Liver (tissue), 9 donors: Measurements from ENCODE around the gene SLX4IP. TPM values are rescaled to one million over a fixed set of nuclear protein-coding genes. Genes with fewer than 3 reads are reported as not detected.

Experiments
- DNase-seq: peaks from one replicate; pipeline ENCODE4 v3.0.0-alpha.2; 2017; ENCODE audit warnings: low spot score
- H3K27ac ChIP-seq, 2 donors: one replicate each; pipeline ENCODE4 v1.7.0; 2013; ENCODE audit warnings: inconsistent platforms in 2 of 2, low read length in 2 of 2, control low read depth in 1 of 2, low read depth in 1 of 2, mild to moderate bottlenecking in 1 of 2
- H3K27me3 ChIP-seq, 4 donors: one replicate each; pipeline versions ENCODE4 v1.6.1 to v1.7.0; 2013; ENCODE audit warnings: low read length in 3 of 4, inconsistent platforms in 1 of 4, mild to moderate bottlenecking in 1 of 4, moderate library complexity in 1 of 4; ENCODE audit not compliant: control insufficient read depth in 4 of 4, insufficient read depth in 4 of 4
- H3K36me3 ChIP-seq, 4 donors: one replicate each; pipeline versions ENCODE4 v1.6.1 to v1.7.0; 2013; ENCODE audit warnings: low read length in 3 of 4, mild to moderate bottlenecking in 3 of 4, low read depth in 1 of 4, moderate library complexity in 1 of 4; ENCODE audit not compliant: control insufficient read depth in 4 of 4, insufficient read depth in 3 of 4
- H3K4me1 ChIP-seq, 4 donors: one replicate each; pipeline versions ENCODE4 v1.6.1 to v1.7.0; 2013; ENCODE audit warnings: low read length in 3 of 4, mild to moderate bottlenecking in 3 of 4, moderate library complexity in 1 of 4; ENCODE audit not compliant: control insufficient read depth in 4 of 4, insufficient read depth in 4 of 4
- H3K4me3 ChIP-seq, 3 donors: one replicate each; pipeline versions ENCODE4 v1.6.1 to v1.7.0; 2013; ENCODE audit warnings: low read length in 3 of 3, control low read depth in 1 of 3, low read depth in 1 of 3, mild to moderate bottlenecking in 1 of 3
- H3K9ac ChIP-seq, 2 donors: one replicate each; pipeline ENCODE4 v1.7.0; 2013; ENCODE audit warnings: low read length in 2 of 2, mild to moderate bottlenecking in 2 of 2, moderate library complexity in 2 of 2, control low read depth in 1 of 2, low read depth in 1 of 2
- H3K9me3 ChIP-seq, 4 donors: one replicate each; pipeline versions ENCODE4 v1.6.1 to v1.7.0; 2013; ENCODE audit warnings: low read length in 3 of 4; ENCODE audit not compliant: control insufficient read depth in 4 of 4
- EGR1 ChIP-seq, 2 donors: IDR thresholded peaks; 2 replicates each; pipeline ENCODE4 v1.6.1; 2016 to 2018; ENCODE audit warnings: antibody characterized with exemption in 2 of 2, low read depth in 2 of 2
- FOXA1 ChIP-seq: IDR thresholded peaks from 2 replicates; pipeline ENCODE4 v1.6.1; 2016; ENCODE audit warnings: antibody characterized with exemption
- GABPA ChIP-seq, 2 donors: IDR thresholded peaks in 1 of 2; conservative IDR thresholded peaks in 1 of 2; 2 replicates each; pipeline ENCODE4 v1.6.1; 2016; ENCODE audit warnings: antibody characterized with exemption in 2 of 2, mild to moderate bottlenecking in 1 of 2, moderate library complexity in 1 of 2
- HNF4A ChIP-seq, 2 donors: conservative IDR thresholded peaks; 2 replicates each; pipeline ENCODE4 v1.6.1; 2016; ENCODE audit warnings: antibody characterized with exemption in 2 of 2, mild to moderate bottlenecking in 2 of 2
- HNF4G ChIP-seq: IDR thresholded peaks from 2 replicates; pipeline ENCODE4 v1.6.1; 2016; ENCODE audit warnings: antibody characterized with exemption
- JUND ChIP-seq, 2 donors: IDR thresholded peaks; 2 replicates each; pipeline ENCODE4 v1.6.1; 2016; ENCODE audit warnings: antibody characterized with exemption in 2 of 2
- NR2F2 ChIP-seq: IDR thresholded peaks from 2 replicates; pipeline ENCODE4 v1.6.1; 2016; ENCODE audit warnings: antibody characterized with exemption
- RAD21 ChIP-seq, 2 donors: IDR thresholded peaks; 2 replicates each; pipeline ENCODE4 v1.6.1; 2016; ENCODE audit warnings: antibody characterized with exemption in 2 of 2, mild to moderate bottlenecking in 2 of 2
- RXRA ChIP-seq, 2 donors: IDR thresholded peaks; 2 replicates each; pipeline ENCODE4 v1.6.1; 2017 to 2018; ENCODE audit warnings: antibody characterized with exemption in 2 of 2, mild to moderate bottlenecking in 1 of 2
- SP1 ChIP-seq: IDR thresholded peaks from 2 replicates; pipeline ENCODE4 v1.6.1; 2018; ENCODE audit warnings: antibody characterized with exemption, mild to moderate bottlenecking
- TAF1 ChIP-seq: conservative IDR thresholded peaks from 2 replicates; pipeline ENCODE4 v1.6.1; 2016; ENCODE audit warnings: antibody characterized with exemption, mild to moderate bottlenecking
- YY1 ChIP-seq: IDR thresholded peaks from 2 replicates; pipeline ENCODE4 v1.6.1; 2016; ENCODE audit warnings: antibody characterized with exemption, mild to moderate bottlenecking
- whole genome bisulfite sequencing: extraction: QIAGEN DNeasy Blood & Tissue Kit; methylation state at CpG from one replicate; pipeline ENCODE4 v1.1.7; 2013; 5-methylcytosine and 5-hydroxymethylcytosine counted together
- polyA plus RNA-seq, 2 donors: library from polyadenylated mRNA; stranded (reverse) in 1 of 2; unstranded in 1 of 2; fragments of 200-250 nt in 1 of 2; fragments of >200 nt in 1 of 2; fragmentation: Nextera tagmentation in 1 of 2; extraction: Ambion mirVana in 1 of 2; gene quantifications; one replicate each; pipeline versions ENCODE4 v1.2.1 to v1.2.3, GENCODE V29; 2013 to 2015
- total RNA-seq, 2 donors: library from RNA; depleted of rRNA; stranded (reverse); fragments of >200 nt; gene quantifications; one replicate each; pipeline ENCODE4 v1.2.3, GENCODE V29; 2014
- TF ChIP-seq, protein P1 (sequence below): IDR thresholded peaks from 2 replicates; pipeline ENCODE4 v1.6.1; 2016; ENCODE audit warnings: antibody characterized with exemption
- TF ChIP-seq, protein P2 (sequence below): IDR thresholded peaks from 2 replicates; pipeline ENCODE4 v1.6.1; 2016; ENCODE audit warnings: antibody characterized with exemption
- TF ChIP-seq, protein P3 (sequence below): IDR thresholded peaks from 2 replicates; pipeline ENCODE4 v1.6.1; 2016; ENCODE audit warnings: antibody characterized with exemption
- TF ChIP-seq, protein P4 (sequence below): IDR thresholded peaks from 2 replicates; pipeline ENCODE4 v1.6.1; 2016; ENCODE audit warnings: antibody characterized with exemption, mild to moderate bottlenecking
- TF ChIP-seq, protein P5 (sequence below): fragments of 150-350 bp; IDR thresholded peaks from 2 replicates; pipeline ENCODE4 v1.5.1; 2017; ENCODE audit warnings: improper control_type of control experiment, low read depth, low read length; ENCODE audit not compliant: missing input control
- donor health status: healthy.
- donor health status: healthy.
- donor health status: healthy.
- donor health status: healthy.
- donor health status: healthy.

The SLX4IP gene
- total and polyA plus RNA-seq, 4 donors = 1.1 to 3.4 (median 2.7) TPM

DNA sequence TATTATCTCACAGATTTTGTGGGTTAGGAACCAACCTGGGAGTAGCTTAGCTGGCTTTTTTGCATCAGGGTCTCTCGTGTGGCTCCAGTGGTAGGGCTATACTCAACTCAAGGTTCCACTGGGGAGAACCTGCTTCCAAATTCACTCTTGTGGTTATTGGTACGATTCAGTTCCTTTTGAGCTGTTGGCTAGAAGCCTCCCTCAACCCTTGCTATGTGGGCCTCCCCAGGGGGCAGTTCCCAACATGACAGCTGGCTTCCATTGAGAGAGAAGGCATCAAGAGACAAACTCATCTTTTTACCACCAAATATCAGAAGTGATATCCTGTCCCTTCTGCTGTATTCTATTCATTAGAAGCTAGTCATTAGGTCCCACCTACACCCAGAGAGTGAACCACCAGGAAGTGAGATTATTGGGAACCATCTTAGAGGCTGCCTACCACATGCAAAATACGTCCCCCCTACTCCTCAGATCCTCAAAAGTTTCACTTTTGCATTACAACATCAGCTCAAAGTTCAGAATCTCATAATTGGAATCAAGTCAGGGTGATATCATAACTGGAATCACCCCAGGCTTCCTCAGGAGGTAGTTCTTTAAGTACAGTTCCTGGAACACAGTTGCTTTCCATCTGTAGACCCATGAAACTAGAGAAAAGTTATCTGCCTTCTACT is 32.0 kb upstream of the SLX4IP start:
- Histone ChIP-seq H3K9me3 (no peaks in the 10 kb centered on the region), H3K27me3 (no peaks in the 10 kb centered on the region), H3K36me3 (peaks cover 0 to 10% (median 5%) of the 10 kb centered on the region in 4 donors), H3K4me1 (peaks cover 0 to 19% (median 12%) of the 10 kb centered on the region in 4 donors), H3K4me3 (no peak overlapping the region), H3K27ac (no peak overlapping the region), H3K9ac (no peak overlapping the region)
- DNase-seq = no peak
- 76% methylated on average over 3 of the region's 3 CpGs for whole genome bisulfite sequencing
- TF ChIP-seq GABPA (IDR thresholded peaks at IDR 0.05 in 1 of 2, conservative IDR thresholded peaks at IDR 0.05 in 1 of 2) (no peak), HNF4G (no peak), YY1 (no peak), JUND (IDR thresholded peaks at IDR 0.05) (no peak), SP1 (no peak), EGR1 (IDR thresholded peaks at IDR 0.05; ENCODE audit: low read depth in 2 of 2) (no peak), HNF4A (conservative IDR thresholded peaks at IDR 0.05) (no peak), RXRA (IDR thresholded peaks at IDR 0.05) (no peak), TAF1 (no peak), RAD21 (IDR thresholded peaks at IDR 0.05) (no peak), NR2F2 (no peak), FOXA1 (no peak)
- TF ChIP-seq, protein P1, sequence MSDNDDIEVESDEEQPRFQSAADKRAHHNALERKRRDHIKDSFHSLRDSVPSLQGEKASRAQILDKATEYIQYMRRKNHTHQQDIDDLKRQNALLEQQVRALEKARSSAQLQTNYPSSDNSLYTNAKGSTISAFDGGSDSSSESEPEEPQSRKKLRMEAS = no peak
- TF ChIP-seq, protein P2, sequence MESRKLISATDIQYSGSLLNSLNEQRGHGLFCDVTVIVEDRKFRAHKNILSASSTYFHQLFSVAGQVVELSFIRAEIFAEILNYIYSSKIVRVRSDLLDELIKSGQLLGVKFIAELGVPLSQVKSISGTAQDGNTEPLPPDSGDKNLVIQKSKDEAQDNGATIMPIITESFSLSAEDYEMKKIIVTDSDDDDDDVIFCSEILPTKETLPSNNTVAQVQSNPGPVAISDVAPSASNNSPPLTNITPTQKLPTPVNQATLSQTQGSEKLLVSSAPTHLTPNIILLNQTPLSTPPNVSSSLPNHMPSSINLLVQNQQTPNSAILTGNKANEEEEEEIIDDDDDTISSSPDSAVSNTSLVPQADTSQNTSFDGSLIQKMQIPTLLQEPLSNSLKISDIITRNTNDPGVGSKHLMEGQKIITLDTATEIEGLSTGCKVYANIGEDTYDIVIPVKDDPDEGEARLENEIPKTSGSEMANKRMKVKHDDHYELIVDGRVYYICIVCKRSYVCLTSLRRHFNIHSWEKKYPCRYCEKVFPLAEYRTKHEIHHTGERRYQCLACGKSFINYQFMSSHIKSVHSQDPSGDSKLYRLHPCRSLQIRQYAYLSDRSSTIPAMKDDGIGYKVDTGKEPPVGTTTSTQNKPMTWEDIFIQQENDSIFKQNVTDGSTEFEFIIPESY = no peak
- TF ChIP-seq, protein P3, sequence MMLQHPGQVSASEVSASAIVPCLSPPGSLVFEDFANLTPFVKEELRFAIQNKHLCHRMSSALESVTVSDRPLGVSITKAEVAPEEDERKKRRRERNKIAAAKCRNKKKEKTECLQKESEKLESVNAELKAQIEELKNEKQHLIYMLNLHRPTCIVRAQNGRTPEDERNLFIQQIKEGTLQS = no peak
- TF ChIP-seq, protein P4, sequence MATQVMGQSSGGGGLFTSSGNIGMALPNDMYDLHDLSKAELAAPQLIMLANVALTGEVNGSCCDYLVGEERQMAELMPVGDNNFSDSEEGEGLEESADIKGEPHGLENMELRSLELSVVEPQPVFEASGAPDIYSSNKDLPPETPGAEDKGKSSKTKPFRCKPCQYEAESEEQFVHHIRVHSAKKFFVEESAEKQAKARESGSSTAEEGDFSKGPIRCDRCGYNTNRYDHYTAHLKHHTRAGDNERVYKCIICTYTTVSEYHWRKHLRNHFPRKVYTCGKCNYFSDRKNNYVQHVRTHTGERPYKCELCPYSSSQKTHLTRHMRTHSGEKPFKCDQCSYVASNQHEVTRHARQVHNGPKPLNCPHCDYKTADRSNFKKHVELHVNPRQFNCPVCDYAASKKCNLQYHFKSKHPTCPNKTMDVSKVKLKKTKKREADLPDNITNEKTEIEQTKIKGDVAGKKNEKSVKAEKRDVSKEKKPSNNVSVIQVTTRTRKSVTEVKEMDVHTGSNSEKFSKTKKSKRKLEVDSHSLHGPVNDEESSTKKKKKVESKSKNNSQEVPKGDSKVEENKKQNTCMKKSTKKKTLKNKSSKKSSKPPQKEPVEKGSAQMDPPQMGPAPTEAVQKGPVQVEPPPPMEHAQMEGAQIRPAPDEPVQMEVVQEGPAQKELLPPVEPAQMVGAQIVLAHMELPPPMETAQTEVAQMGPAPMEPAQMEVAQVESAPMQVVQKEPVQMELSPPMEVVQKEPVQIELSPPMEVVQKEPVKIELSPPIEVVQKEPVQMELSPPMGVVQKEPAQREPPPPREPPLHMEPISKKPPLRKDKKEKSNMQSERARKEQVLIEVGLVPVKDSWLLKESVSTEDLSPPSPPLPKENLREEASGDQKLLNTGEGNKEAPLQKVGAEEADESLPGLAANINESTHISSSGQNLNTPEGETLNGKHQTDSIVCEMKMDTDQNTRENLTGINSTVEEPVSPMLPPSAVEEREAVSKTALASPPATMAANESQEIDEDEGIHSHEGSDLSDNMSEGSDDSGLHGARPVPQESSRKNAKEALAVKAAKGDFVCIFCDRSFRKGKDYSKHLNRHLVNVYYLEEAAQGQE = no peak
- TF ChIP-seq, protein P5, sequence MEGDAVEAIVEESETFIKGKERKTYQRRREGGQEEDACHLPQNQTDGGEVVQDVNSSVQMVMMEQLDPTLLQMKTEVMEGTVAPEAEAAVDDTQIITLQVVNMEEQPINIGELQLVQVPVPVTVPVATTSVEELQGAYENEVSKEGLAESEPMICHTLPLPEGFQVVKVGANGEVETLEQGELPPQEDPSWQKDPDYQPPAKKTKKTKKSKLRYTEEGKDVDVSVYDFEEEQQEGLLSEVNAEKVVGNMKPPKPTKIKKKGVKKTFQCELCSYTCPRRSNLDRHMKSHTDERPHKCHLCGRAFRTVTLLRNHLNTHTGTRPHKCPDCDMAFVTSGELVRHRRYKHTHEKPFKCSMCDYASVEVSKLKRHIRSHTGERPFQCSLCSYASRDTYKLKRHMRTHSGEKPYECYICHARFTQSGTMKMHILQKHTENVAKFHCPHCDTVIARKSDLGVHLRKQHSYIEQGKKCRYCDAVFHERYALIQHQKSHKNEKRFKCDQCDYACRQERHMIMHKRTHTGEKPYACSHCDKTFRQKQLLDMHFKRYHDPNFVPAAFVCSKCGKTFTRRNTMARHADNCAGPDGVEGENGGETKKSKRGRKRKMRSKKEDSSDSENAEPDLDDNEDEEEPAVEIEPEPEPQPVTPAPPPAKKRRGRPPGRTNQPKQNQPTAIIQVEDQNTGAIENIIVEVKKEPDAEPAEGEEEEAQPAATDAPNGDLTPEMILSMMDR = no peak
